Testis (tissue), 2 donors: ENCODE data around the gene PNMA8C.

ENCODE experiments used
- POLR2A ChIP-seq: fragments of 450-650 bp; IDR thresholded peaks from one replicate; pipeline ENCODE4 v1.6.1; 2017; ENCODE audit warnings: antibody characterized with exemption, mild to moderate bottlenecking, moderate library complexity
- TF ChIP-seq, protein P1 (sequence below), 3 experiments: fragments of 450-650 bp in 2 of 3; fragments of 200-600 bp in 1 of 3; sonication (generic) in 1 of 3; IDR thresholded peaks; one replicate each; pipeline ENCODE4 v1.5.1; 2016 to 2019; ENCODE audit warnings: antibody characterized with exemption in 3 of 3, mild to moderate bottlenecking in 2 of 3, moderate library complexity in 1 of 3

DNA sequence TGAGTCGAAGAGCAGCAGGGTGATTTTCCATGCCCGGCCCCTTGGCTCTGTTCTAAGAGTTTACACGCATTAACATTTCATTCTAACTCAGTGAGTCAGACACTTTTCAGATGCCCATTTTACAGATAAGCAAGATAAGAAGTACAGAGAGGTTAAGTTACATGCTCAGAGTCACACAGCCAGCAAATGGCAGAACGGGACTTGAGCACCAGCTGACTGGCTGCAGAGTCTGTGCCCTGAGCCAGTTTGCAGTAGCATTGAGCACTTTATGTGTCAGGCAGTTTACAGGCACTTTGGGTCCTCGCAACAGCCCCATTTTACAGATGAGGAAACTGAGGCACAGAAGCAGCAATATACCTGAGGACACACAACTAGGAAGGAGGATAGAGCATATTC is 34.3 kb downstream of the PNMA8C start:
- TF ChIP-seq, protein P1, sequence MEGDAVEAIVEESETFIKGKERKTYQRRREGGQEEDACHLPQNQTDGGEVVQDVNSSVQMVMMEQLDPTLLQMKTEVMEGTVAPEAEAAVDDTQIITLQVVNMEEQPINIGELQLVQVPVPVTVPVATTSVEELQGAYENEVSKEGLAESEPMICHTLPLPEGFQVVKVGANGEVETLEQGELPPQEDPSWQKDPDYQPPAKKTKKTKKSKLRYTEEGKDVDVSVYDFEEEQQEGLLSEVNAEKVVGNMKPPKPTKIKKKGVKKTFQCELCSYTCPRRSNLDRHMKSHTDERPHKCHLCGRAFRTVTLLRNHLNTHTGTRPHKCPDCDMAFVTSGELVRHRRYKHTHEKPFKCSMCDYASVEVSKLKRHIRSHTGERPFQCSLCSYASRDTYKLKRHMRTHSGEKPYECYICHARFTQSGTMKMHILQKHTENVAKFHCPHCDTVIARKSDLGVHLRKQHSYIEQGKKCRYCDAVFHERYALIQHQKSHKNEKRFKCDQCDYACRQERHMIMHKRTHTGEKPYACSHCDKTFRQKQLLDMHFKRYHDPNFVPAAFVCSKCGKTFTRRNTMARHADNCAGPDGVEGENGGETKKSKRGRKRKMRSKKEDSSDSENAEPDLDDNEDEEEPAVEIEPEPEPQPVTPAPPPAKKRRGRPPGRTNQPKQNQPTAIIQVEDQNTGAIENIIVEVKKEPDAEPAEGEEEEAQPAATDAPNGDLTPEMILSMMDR (IDR thresholded peaks at IDR 0.05): no peak
- no peak for TF ChIP-seq POLR2A
